A549 (cell line): ENCODE results near the gene PLD5. TPM values are rescaled to one million over a fixed set of nuclear protein-coding genes. Genes with fewer than 3 reads are reported as not detected.

Source experiments
- ATAC-seq, 2 experiments: fragments of 200-7000 bp in 1 of 2; fragments of >200 bp in 1 of 2; cut with Nextera tagmentation in 1 of 2; cut with Tn5 transposase in 1 of 2; 3 replicates each; pipeline versions ENCODE4 v1.8.0 to v1.9.1; 2018 to 2020; ENCODE audit warnings: mild to moderate bottlenecking in 1 of 2, moderate library complexity in 1 of 2
- CTCF ChIA-PET: fragments of 300-600 bp; sonication (Branson Sonifier 250); formaldehyde crosslinking; extraction: SDS; loops from one replicate; lab custom pipeline; 2021; ENCODE audit warnings: antibody characterized with exemption, inconsistent platforms; lab: Yijun Ruan, JAX
- POLR2A ChIA-PET: fragments of 350-600 bp; formaldehyde crosslinking; extraction: SDS; loops from one replicate; lab custom pipeline; 2021; ENCODE audit warnings: antibody characterized with exemption, inconsistent platforms; lab: Yijun Ruan, JAX
- DNase-seq, 2 experiments: peaks; one replicate each; pipeline versions ENCODE4 v3.0.0 to v3.0.0-alpha.2; 2011 to 2016; ENCODE audit warnings: low read depth in 1 of 2, low spot score in 1 of 2
- FAIRE-seq: peaks from 2 replicates; lab custom pipeline; 2011; peaks lifted over from hg19 to GRCh38; lab: Jason Lieb, UNC
- H3K27ac ChIP-seq, 2 experiments: fragments of >200 bp; sonication (Bioruptor Twin); formaldehyde crosslinking; 3 replicates each; pipeline ENCODE4 v1.5.1; 2016 to 2017
- H3K4me1 ChIP-seq: fragments of >200 bp; sonication (Bioruptor Twin); formaldehyde crosslinking; 3 replicates; pipeline ENCODE4 v1.6.1; 2016
- H3K4me2 ChIP-seq: fragments of >200 bp; sonication (Bioruptor Twin); formaldehyde crosslinking; 3 replicates; pipeline ENCODE4 v1.6.1; 2016
- H3K4me3 ChIP-seq: fragments of >200 bp; sonication (Bioruptor Twin); formaldehyde crosslinking; 3 replicates; pipeline ENCODE4 v1.5.1; 2016
- H3K9me3 ChIP-seq: fragments of >200 bp; sonication (Bioruptor Twin); formaldehyde crosslinking; 3 replicates; pipeline ENCODE4 v1.6.1; 2016
- ATOH8 ChIP-seq: fragments of 250-450 bp; sonication (Bioruptor Pico); IDR thresholded peaks from 2 replicates; pipeline ENCODE4 v1.5.0; 2020; ENCODE audit warnings: low read depth, mild to moderate bottlenecking, moderate library complexity
- BHLHE40 ChIP-seq: IDR thresholded peaks from 2 replicates; pipeline ENCODE4 v1.6.1; 2012; ENCODE audit warnings: low read depth, low read length, inconsistent platforms
- CBX2 ChIP-seq: fragments of 200-600 bp; sonication (generic); IDR thresholded peaks from 2 replicates; pipeline ENCODE4 v1.6.1; 2016; ENCODE audit warnings: low read depth, mild to moderate bottlenecking, borderline replicate concordance
- CHD4 ChIP-seq: fragments of 200-600 bp; sonication (generic); IDR thresholded peaks from 2 replicates; pipeline ENCODE4 v1.6.1; 2016; ENCODE audit warnings: antibody characterized with exemption, mild to moderate bottlenecking, borderline replicate concordance
- CTCF ChIP-seq: fragments of >200 bp; sonication (Bioruptor Twin); formaldehyde crosslinking; IDR thresholded peaks from 3 replicates; pipeline ENCODE4 v1.5.1; 2016
- EHF ChIP-seq: fragments of 250-450 bp; sonication (Bioruptor Pico); IDR thresholded peaks from 2 replicates; pipeline ENCODE4 v1.5.0; 2020; ENCODE audit warnings: mild to moderate bottlenecking
- ESRRA ChIP-seq: fragments of 150-350 bp; IDR thresholded peaks from 2 replicates; pipeline ENCODE4 v1.6.1; 2014; ENCODE audit warnings: mild to moderate bottlenecking, low read length, borderline replicate concordance
- FOSB ChIP-seq: fragments of 250-450 bp; sonication (Bioruptor Pico); IDR thresholded peaks from 2 replicates; pipeline ENCODE4 v1.5.0; 2020; ENCODE audit warnings: mild to moderate bottlenecking, moderate library complexity
- FOSL2 ChIP-seq, 2 experiments: fragments of 450-650 bp in 1 of 2; fragments of >200 bp in 1 of 2; sonication (Bioruptor Twin) in 1 of 2; formaldehyde crosslinking; IDR thresholded peaks; 2 replicates each; pipeline versions ENCODE4 v1.5.0 to v1.6.1; 2016 to 2020; ENCODE audit warnings: mild to moderate bottlenecking in 1 of 2, moderate library complexity in 1 of 2
- FOXS1 ChIP-seq: fragments of 250-450 bp; sonication (Bioruptor Pico); IDR thresholded peaks from 2 replicates; pipeline ENCODE4 v1.5.0; 2020; ENCODE audit warnings: mild to moderate bottlenecking, moderate library complexity
- GATA3 ChIP-seq: IDR thresholded peaks from 2 replicates; pipeline ENCODE4 v1.6.1; 2012; ENCODE audit warnings: borderline replicate concordance
- HDAC2 ChIP-seq: fragments of 200-600 bp; sonication (generic); IDR thresholded peaks from 2 replicates; pipeline ENCODE4 v1.6.1; 2016
- HMGXB4 ChIP-seq: fragments of 250-450 bp; sonication (Bioruptor Pico); IDR thresholded peaks from 2 replicates; pipeline ENCODE4 v1.5.0; 2021; ENCODE audit warnings: mild to moderate bottlenecking, moderate library complexity, borderline replicate concordance
- JUN ChIP-seq, 2 experiments: fragments of >200 bp; sonication (Bioruptor Twin); formaldehyde crosslinking; IDR thresholded peaks; 2 replicates in 1 of 2; 3 replicates in 1 of 2; pipeline ENCODE4 v1.6.1; 2016 to 2017
- KDM1A ChIP-seq: fragments of 200-600 bp; sonication (generic); IDR thresholded peaks from 2 replicates; pipeline ENCODE4 v1.6.1; 2016; ENCODE audit warnings: low read depth, mild to moderate bottlenecking
- KDM5A ChIP-seq: fragments of 200-600 bp; sonication (generic); IDR thresholded peaks from 2 replicates; pipeline ENCODE4 v1.6.1; 2016; ENCODE audit warnings: antibody characterized with exemption, mild to moderate bottlenecking
- MAFK ChIP-seq: fragments of 450-650 bp; IDR thresholded peaks from 2 replicates; pipeline ENCODE4 v1.6.1; 2014; ENCODE audit not compliant: partially characterized antibody
- MAX ChIP-seq: IDR thresholded peaks from 2 replicates; pipeline ENCODE4 v1.6.1; 2012
- NFE2L2 ChIP-seq: fragments of 150-350 bp; conservative IDR thresholded peaks from 2 replicates; pipeline ENCODE4 v1.6.1; 2014; ENCODE audit warnings: low read length
- NR3C1 ChIP-seq: fragments of >200 bp; sonication (Bioruptor Twin); formaldehyde crosslinking; IDR thresholded peaks from 3 replicates; pipeline ENCODE4 v1.6.1; 2017
- PHF8 ChIP-seq: fragments of 200-600 bp; sonication (generic); IDR thresholded peaks from 2 replicates; pipeline ENCODE4 v1.6.1; 2016; ENCODE audit warnings: low read depth, mild to moderate bottlenecking, antibody characterized with exemption, moderate library complexity, borderline replicate concordance
- POLR2A ChIP-seq: IDR thresholded peaks from 2 replicates; pipeline ENCODE4 v1.6.1; 2012; ENCODE audit warnings: mild to moderate bottlenecking, low read length
- RAD21 ChIP-seq, 2 experiments: fragments of >200 bp in 1 of 2; sonication (Bioruptor Twin) in 1 of 2; formaldehyde crosslinking in 1 of 2; IDR thresholded peaks in 1 of 2; conservative IDR thresholded peaks in 1 of 2; 2 replicates in 1 of 2; 3 replicates in 1 of 2; pipeline ENCODE4 v1.6.1; 2012 to 2018; ENCODE audit warnings: inconsistent platforms in 1 of 2
- RARB ChIP-seq: fragments of 250-450 bp; sonication (Bioruptor Pico); IDR thresholded peaks from 2 replicates; pipeline ENCODE4 v1.8.0; 2021; ENCODE audit warnings: mild to moderate bottlenecking, moderate library complexity
- REST ChIP-seq: fragments of 200-600 bp; sonication (generic); IDR thresholded peaks from 2 replicates; pipeline ENCODE4 v1.6.1; 2016; ENCODE audit warnings: antibody characterized with exemption, mild to moderate bottlenecking, moderate library complexity
- TFCP2L1 ChIP-seq: fragments of 250-450 bp; sonication (Bioruptor Pico); IDR thresholded peaks from 2 replicates; pipeline ENCODE4 v1.5.0; 2021; ENCODE audit warnings: mild to moderate bottlenecking
- ZC3H11A ChIP-seq: fragments of 450-650 bp; IDR thresholded peaks from 2 replicates; pipeline ENCODE4 v1.6.1; 2014; ENCODE audit warnings: antibody characterized with exemption, mild to moderate bottlenecking
- ZFP36 ChIP-seq: fragments of 450-650 bp; IDR thresholded peaks from 2 replicates; pipeline ENCODE4 v1.6.1; 2014; ENCODE audit warnings: borderline replicate concordance; ENCODE audit not compliant: partially characterized antibody
- ZNF302 ChIP-seq: fragments of 250-450 bp; sonication (Bioruptor Pico); IDR thresholded peaks from 2 replicates; pipeline ENCODE4 v1.9.0; 2021; ENCODE audit warnings: inconsistent platforms, mild to moderate bottlenecking, moderate library complexity
- WGBS: methylation state at CpG from one replicate; pipeline ENCODE4 v1.1.6; 2017; ENCODE audit errors: missing lambda C conversion rate; 5-methylcytosine and 5-hydroxymethylcytosine counted together
- polyA plus RNA-seq, 4 experiments: library from polyadenylated mRNA; depleted of rRNA in 3 of 4; stranded (reverse); fragments of >200 nt; fragmentation: RNase III in 1 of 4; extraction: RNeasy Plus Mini Kit Qiagen cat#74134 plus additional on column Dnase treatment in 1 of 4; gene quantifications; 2 replicates in 3 of 4; 3 replicates in 1 of 4; pipeline ENCODE4 v1.2.3, GENCODE V29; 2011 to 2017

The PLD5 gene
- polyA plus RNA-seq, 2 of the 4 experiments (the other 2 are of a cell fraction): 1.5 to 1.7 TPM

- ChIA-PET POLR2A (no interaction called here), CTCF (interaction anchor here (1.2 kb wide), 1 partner anchor 17 kb away, joined by 3 read pairs; no protein-coding TSS in a partner anchor)
- Histone ChIP-seq H3K4me1 (0 out of 3 replicates have a peak, but pooled peaks cover 10% of the 10 kb centered on the region), H3K27ac (peak overlapping the region; percentile 75 to 90; a peak in 4 of 6 replicates), H3K4me3 (peak overlapping the region; percentile 57), H3K9me3 (no peaks in the 10 kb centered on the region), H3K4me2 (peak overlapping the region; percentile 93)
- ATAC-seq (no peak), DNase-seq (no peak), FAIRE-seq (no peak)
- no peak for TF ChIP-seq ZFP36
- TF ChIP-seq FOSL2 (IDR thresholded peaks at IDR 0.05): no peak
- TF ChIP-seq FOSL2 (CRISPR knock-in tag; IDR thresholded peaks at IDR 0.05): no peak
- no peak for TF ChIP-seq ESRRA
- TF ChIP-seq BHLHE40: no peak
- no peak for TF ChIP-seq CBX2
- TF ChIP-seq EHF (CRISPR knock-in tag): no peak
- no peak for TF ChIP-seq KDM5A
- TF ChIP-seq NR3C1: no peak
- no peak for TF ChIP-seq FOSB (CRISPR knock-in tag)
- TF ChIP-seq REST: no peak
- TF ChIP-seq POLR2A: no peak
- no peak for TF ChIP-seq HDAC2
- no peak for TF ChIP-seq TFCP2L1 (CRISPR knock-in tag)
- no peak for TF ChIP-seq MAFK
- TF ChIP-seq ZC3H11A: no peak
- no peak for TF ChIP-seq ATOH8
- no peak for TF ChIP-seq MAX
- no peak for TF ChIP-seq KDM1A
- no peak for TF ChIP-seq RARB
- 73% methylated on average over 26 of the region's 26 CpGs for WGBS
These were observed 1.3 kb downstream of the PLD5 start for GRCh38 chr1:242522996-242523718.

GRCh38 chr1:242522304-242522945 lies 2.1 kb downstream of the PLD5 start:
- no peak for ATAC-seq
- no peak overlapping the region for H3K4me2 ChIP-seq
- 79% methylated on average over 6 of the region's 6 CpGs for WGBS
- 0 out of 3 replicates have a peak, but pooled peaks cover 10% of the 10 kb centered on the region for H3K4me1 ChIP-seq
- H3K9me3 ChIP-seq: no peaks in the 10 kb centered on the region
- H3K4me3 ChIP-seq: no peak overlapping the region
- FAIRE-seq: no peak
- no peak overlapping the region for H3K27ac ChIP-seq
- ChIA-PET POLR2A (no interaction called here), CTCF (no interaction called here)
- no peak for DNase-seq
- TF ChIP-seq CHD4 (no peak), ZNF302 (no peak), GATA3 (no peak), HMGXB4 (CRISPR knock-in tag) (no peak), TFCP2L1 (CRISPR knock-in tag) (no peak), PHF8 (no peak), FOXS1 (no peak), NFE2L2 (no peak), JUN (IDR thresholded peaks at IDR 0.05) (no peak), CBX2 (no peak), CTCF (no peak), RAD21 (conservative IDR thresholded peaks at IDR 0.05 in 1 of 2, IDR thresholded peaks at IDR 0.05 in 1 of 2) (no peak), KDM5A (no peak), ZFP36 (no peak), ZC3H11A (no peak), KDM1A (no peak)
